HG02840 (cell line): ENCODE results near the gene CNOT1.
"Not testable (repeated sequence)": the region's sequence is repeated elsewhere in the genome, so short reads cannot be mapped to it uniquely, and the experiment has no call there.

Experiments
- ATAC-seq: cut with Tn5 transposase; IDR thresholded peaks from one replicate; pipeline ENCODE4 v1.9.1; 2021; ENCODE audit warnings: mild to moderate bottlenecking, moderate library complexity, moderate number of reproducible peaks; ENCODE audit not compliant: unreplicated experiment, low FRiP score

The CNOT1 gene

DNA sequence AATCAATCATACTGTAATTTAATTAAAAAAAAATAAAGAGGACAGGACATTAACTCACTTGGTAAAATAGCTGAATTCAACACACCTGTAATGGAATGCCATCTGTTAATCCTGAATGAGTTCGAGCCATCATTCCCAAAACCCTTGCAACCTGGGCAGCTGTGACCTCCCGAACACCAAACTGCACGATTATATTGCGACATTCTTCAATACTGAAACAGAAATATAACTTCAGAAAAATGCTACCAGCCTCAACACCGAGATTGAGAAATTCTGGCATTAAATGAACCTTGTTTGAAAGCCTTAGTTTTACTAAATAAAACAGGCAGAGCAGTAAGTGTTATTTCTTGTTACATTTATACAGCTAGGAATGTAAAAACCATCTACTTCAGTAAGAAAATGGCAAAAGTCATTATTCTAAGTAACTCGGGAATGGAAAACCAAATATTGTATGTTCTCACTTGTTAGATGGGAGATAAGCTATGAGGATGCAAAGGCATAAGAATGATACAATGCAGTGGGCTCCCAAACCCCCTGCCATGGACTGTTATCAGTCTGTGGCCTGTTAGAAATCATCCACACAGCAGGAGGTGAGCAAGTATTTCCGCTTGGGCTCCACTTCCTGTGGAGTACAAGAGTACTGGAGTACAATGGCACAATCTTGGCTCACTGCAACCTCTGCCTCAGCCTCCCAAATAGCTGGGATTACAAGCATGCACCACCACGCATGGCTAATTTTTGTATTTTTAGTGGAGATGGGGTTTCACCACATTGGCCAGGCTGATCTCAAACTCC lies 46.5 kb downstream of the CNOT1 start:
- no peak for ATAC-seq

DNA sequence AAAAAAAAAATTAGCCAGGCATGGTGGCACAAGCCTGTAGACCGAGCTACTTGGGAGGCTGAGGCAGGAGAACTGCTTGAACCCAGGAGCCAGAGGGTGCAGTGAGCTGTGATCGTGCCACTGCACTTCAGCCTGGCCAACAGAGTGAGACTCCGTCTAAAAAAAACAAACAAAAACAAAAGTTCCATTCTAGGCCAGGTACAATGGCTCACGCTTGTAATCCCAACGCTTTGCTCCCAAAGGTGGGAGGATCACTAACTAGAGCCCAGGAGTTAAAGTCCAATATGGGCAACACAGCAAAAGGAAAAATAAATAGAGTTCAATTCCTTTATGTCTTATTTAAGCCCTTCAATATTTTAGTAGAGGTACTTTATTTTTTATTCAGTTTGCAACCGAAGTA lies 47.5 kb downstream of the CNOT1 start:
- ATAC-seq, result no peak

DNA sequence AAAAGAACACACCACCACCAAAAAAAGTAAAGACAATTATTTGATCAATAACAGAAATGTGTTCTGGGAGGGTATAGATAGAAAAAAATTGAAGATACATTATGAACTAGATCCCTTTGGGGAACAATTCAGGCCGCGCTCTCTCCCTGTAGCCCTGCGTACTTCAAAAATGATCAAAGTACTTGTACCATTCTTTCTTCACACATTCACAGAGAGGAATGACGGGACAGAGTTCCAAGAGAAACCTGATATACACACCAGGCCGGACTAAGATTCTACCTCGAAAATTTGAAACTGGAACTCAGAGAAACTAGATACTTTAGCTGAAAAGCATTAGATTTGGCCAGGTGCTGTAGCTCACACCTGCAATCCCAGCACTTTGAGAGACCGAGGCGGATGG lies 50.0 kb downstream of the CNOT1 start:
- ATAC-seq, result no peak

DNA sequence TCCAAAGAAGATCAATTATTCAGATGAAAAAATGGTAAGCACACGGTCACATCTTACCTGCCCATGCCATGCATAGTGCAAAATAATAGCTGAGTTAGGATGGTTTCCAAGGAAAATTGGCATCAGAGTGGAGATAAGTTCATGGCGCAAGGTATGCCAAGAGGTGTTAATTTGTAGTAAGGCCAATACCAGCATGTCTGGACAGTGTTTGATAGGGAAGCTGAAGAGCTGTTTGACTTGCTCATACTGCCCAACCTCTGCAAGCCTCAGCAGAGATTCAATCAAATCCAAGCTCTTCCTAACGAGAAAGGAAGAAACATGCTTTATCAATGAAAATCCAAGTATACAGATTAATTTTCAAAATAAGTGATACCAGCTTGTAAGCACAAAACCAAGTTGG lies 51.0 kb downstream of the CNOT1 start:
- ATAC-seq, result no peak

DNA sequence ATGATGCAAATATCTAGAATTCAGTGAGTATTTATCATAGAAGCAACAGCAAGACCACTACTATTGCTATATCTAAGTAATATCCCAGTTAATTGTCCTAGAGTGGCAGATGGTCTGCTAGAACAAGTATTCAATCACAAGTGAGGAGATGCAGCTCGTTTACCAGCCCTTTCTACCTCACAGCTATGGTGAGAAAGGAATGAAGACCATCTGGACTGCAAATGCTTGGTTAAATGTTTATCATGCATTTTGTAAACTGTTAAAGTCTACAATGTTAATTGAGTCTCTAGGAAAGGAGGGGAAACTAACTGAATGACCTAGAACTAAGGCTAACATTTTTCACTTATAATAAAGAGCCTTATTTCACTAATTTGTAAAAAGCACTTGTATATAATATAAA lies 52.5 kb downstream of the CNOT1 start:
- ATAC-seq, result no peak

DNA sequence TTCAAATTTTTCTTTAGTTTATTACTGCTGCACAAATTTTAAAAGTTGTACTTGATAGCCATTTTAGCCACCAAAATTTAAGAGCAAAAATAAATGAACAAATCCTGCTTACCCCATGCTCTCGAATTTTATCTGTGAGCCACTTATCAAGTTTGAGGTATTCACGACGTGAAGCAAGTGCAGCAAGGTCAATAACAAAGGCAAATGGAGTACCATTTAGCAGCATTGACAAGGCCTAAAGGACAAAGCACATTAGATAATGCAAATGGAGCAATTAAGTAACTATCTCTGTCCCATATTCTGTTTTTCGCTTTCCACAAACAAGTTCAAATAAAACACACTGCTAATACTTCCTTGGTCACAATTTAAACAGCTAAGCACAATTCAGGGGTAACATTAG lies 54.7 kb downstream of the CNOT1 start:
- ATAC-seq, result no peak

DNA sequence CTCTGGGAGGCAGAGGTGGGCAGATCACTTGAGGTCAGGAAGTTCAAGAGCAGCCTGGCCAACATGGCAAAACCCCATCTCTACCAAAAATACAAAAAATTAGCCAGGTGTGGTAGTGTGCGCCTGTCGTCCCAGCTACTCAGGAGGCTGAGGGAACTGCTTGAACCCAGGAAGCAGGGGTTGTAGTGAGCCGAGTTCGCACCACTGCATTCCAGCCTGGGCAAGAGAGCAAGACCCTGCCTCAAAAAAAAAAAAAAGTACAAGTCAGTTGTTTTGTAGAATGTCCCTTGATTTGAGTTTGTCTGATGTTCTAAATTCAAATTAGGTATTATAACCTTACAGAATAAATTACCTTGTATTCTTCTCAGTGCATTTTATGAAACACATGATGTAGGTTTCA lies 63.9 kb downstream of the CNOT1 start:
- not testable (repeated sequence) for ATAC-seq

DNA sequence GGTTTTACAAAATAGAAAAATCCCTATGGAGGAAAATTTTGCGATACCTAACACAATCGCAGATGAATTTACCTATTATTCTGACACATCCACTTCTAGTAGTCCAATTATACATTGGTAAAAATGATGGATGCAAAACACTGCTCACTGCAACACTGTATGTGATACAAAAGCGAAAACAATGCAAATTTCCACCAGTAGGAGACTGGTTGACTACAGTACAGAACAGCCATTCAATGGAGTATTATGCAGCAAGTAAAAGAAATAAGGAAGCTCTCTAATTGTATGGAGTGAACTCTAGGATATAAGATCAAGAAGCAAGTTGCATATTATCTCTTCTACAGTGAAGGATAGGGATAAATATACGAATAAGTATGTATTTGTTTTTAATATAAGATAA lies 65.9 kb downstream of the CNOT1 start:
- ATAC-seq, result no peak

DNA sequence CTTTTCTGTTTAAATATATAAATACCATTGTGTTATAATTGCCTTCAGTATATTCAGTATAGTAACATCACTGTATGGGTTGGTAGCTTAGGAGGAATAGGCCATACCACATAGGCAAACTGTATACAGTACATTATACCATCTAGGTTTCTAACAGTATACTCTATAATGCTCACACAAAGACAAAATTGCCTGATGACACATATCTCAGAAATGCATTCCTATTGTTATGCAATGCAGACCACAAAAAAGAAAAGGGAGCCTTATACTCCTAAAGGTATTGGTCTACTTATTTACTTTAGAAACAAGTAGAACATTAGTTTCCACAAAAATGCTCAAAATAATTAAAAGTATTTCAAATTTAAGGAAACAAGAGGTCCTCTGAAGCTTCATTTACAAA lies 66.4 kb downstream of the CNOT1 start:
- ATAC-seq, result no peak

DNA sequence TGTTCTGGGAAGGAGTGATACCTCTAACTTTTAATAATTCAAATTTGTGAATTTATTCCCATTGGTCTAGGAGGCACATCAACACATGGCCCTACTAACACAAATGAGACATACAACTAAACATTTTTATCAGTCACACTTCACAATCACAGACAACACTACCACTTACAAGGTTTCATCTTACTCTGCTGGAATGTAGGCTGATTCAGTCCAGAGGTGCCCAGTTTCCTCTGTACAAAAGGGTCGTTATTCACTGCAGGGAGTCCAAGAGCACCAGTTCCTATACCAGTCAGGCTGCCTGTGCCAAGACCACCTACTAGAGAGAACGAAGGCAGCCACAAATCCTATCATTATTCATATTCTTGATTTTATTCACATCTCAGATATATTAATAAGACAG lies 72.9 kb downstream of the CNOT1 start:
- no peak for ATAC-seq

DNA sequence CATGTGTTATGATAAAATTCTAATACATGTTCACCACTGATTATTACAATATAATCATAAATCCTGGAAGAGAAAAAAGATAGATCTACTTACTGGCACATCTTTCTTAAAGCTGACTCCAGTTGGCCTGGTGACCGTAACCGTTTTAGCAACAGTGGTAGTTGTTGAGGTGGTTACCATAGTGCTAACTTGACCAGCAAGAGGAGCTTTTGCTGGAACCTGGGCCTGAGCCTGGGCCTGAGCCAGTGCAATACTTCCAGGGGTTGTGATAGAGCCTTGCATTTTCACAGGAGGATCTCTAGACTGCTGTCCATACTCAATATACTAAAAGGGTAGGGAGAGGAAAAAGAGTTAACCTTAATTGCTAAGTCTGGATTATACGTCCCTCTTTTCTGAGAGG lies 78.1 kb downstream of the CNOT1 start:
- ATAC-seq, result no peak

DNA sequence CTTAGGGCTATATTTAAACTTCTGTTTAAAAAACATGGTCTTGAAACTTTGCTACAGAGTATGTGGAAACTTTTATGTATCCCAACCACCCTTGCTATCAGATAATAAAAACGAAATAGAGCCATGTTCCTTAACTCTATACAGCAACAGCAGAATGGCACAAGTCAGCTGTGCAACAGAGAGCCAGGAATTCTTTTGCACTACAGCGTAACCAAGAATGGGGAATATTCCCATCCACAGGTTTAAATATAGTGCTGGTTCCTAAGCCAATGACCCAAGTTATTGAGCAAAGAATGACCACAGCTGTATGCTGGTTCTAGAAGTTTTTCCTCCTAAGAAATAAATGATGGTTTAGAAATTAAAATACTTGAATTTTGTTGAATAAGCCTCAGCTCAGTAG lies 81.2 kb downstream of the CNOT1 start:
- no peak for ATAC-seq

DNA sequence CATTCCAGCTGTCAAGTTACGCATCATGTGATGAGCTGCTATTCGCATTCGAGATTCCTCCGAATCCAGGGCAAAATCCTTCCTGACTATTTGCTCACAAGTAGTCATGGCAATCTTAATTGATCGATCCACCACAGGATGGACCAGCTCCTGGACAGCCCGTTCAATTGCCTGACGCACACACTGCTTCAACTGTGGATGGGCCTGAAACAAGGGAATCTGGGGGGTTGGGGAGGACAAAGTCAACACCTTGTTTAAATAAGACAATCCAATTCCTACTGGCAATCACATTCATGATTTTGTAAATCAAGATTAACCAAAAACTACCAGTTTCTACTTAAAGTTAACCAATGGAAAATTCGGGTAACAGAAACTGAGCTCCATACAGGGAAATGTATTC lies 85.9 kb downstream of the CNOT1 start:
- ATAC-seq, result no peak

DNA sequence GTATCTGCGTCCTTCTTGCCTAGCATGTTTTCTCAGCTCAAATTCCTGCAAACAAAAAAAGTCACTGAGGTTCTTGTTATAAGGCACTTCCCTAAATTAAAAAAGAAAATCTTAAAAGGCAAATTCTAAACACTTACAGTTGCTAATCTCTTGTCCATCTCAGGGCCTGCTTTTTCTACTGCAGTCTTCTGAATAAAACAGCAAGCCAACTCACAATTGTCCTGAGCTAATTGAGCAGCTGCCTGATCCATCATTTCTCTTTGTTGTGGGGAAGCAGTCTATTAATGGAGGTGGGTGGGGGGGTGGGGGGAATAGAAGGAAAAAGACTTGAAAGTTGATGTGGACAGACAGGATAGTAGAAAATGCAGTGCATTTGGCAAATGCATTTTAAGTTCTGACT lies 87.3 kb downstream of the CNOT1 start:
- ATAC-seq, result no peak

DNA sequence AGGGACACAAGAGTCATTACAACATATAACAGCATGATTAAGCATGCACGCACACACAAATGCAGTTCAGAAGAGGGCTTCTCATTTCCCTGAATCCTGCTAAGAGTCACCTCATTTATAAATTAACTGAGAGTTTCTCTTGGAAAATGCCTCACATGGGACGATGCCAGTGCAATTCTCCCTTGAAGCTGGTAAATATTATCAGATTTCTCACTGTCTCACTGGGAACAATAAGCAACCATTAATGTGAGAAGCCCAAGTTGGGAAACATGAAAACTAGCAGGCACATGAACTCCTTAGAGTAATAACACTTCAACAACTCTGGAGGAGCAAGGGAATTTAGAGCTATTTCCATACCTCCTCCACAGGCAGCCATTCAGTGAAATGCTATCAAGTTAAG lies 87.9 kb downstream of the CNOT1 start:
- no peak for ATAC-seq

DNA sequence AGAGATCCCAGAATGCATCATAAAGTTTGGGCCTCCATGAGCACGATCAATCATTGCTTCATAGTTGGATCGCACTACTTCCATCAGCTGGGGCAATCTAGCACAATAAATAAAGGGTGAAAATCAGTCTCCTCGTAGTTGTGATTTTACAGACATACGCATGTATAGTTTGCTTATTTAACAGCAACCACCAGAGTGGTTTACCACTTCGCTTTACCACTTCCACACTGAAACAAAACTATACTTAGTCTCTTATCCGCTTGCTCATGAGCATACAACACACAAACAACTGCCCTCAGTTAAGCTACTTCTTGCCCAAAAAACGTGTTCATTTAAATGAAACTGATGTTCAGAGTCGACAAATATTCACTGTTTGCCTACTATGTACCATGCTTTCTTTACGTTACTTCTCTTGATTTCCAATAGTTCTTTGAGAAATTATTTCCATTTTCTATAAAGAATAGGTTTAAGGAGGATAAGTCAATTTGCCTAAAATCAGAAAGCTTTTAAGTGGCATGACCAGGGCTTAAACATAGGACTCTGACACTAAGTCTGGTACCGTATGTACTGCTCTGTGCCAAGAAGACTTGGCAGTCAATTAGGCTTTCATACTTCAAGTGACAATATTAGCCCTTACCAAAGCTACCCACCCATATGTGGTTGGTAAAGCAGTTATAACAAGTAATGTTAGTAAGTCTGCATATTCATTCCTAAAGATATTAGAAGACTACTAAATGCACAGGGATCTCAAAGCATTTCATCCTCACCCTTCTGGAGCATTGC lies 92.3 kb downstream of the CNOT1 start:
- no peak for ATAC-seq

DNA sequence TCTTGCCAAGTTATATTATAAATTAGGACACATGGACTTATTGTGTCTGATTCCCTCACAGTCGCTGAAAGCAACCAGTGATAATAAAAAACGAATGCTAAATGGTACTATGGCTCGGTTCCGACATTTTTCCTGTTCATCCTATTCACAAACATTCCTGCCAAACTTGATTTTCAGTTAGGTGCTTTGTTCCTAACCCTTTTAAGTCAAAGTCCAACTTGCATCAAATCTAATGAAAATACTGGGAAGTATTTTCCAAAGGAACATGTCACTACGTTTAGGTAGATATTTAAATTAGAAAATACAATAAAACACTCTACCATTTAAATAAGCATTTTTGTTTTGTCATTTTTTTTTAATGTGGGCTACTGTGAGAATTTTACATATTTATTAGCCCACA lies 93.3 kb downstream of the CNOT1 start:
- ATAC-seq, result no peak

DNA sequence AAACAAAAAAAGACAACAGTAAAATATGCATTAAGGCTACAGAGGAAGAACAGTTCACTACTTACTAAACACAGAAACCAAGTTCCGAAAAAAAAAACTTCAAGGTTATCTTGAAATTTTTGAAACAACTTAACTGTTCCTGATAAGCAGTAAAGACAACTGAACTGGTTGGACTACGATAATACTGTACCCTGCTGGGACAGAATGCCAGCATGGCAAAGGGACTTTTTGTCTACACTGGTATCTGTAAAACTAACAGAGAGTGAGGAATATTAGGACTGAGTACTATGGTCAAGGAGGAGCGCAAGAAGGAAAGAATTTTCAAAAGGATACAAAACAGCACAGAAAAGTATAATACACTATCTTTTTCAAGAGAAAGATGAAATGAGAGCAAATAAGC lies 94.5 kb downstream of the CNOT1 start:
- ATAC-seq, result no peak

DNA sequence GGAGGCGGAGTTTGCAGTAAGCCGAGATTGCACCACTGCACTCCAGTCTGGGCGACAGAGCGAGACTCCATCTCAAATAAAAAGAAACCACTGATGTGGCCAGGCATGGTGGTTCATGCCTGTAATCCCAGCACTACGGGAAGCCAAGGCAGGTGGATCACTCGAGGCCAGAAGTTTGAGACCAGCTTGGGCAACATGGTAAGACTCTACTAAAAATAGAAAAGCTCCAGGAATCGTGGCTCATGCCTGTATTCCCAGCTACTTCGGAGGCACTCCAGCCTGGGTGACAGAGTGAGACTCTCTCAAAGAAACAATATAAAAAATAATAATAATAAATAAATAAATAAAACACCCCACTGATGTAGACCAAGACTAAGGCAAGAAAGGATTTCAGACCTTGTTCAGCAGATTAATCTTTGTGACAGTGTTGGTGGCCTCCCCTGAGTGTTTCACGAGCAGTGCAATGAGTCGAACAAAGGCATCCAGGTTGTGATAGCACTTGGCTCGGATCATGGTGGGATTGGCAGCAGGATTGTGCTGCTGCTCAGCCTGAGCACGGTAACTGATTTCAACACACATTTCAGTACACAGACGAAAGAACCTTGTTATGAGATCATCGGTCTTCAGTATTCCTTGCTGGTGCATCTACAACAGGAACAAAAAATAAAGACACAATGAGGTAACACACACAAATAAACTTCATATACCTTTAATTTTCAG lies 95.7 kb downstream of the CNOT1 start:
- ATAC-seq, result no peak

DNA sequence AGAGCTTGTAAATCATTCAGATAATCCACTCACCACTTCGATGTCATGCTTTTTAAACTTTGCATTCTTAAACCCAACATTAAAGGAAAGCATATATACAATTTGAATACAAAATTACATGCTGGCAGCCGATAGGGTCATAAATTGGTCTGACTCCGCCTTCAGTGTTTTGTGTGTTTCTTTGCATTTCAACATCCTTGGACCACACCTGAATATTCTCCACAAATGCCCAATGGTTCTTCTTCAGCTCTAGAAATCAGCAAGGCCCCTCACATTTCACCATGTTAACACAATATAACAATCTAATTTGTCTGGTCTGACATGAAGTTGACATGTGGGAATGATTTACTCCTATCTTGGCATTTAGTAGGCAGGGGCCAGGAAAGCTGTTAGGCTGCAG lies 97.2 kb downstream of the CNOT1 start:
- ATAC-seq, result no peak

DNA sequence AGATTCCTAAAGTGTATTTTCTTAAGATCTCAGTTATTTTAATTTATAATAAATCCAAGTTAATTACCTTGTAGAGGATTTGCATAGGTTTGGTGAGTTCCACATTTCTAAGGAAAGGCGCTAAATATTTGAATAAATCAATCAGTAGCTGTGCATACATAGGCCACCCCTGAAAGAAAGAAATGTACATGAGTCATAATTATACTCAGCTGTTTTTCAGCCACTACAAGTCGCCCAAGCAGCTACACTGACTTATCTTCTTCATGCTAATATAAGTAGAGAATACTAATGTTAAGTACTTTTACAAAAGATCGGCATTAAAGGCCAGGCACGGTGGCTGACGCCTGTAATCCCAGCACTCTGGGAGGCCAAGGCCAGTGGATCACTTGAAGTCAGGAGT lies 99.4 kb downstream of the CNOT1 start:
- no peak for ATAC-seq
